HL-60 (cell line): ENCODE measurements around the gene BEST2.

Source experiments
- DNase-seq, 2 experiments: peaks; one replicate each; pipeline ENCODE4 v3.0.0-alpha.2; 2010 to 2020; ENCODE audit warnings: low read depth in 1 of 2, low spot score in 1 of 2
- H3K27ac ChIP-seq: fragments of 250-450 bp; sonication (Bioruptor Pico); replicated peaks from 2 replicates; pipeline ENCODE4 v1.5.1; 2020; ENCODE audit warnings: mild to moderate bottlenecking, moderate library complexity
- H3K27me3 ChIP-seq: fragments of 250-450 bp; sonication (Bioruptor Pico); 2 replicates; pipeline ENCODE4 v1.5.1; 2021; ENCODE audit warnings: mild to moderate bottlenecking, moderate library complexity; ENCODE audit not compliant: insufficient read depth, poor library complexity, severe bottlenecking
- H3K4me3 ChIP-seq: replicated peaks from 2 replicates; pipeline ENCODE4 v1.5.1; 2011; ENCODE audit warnings: mild to moderate bottlenecking, control low read depth, low read length; ENCODE audit not compliant: insufficient read depth
- GABPA ChIP-seq: IDR thresholded peaks from 2 replicates; pipeline ENCODE4 v1.6.1; 2012; ENCODE audit warnings: low read depth
- POLR2AphosphoS5 ChIP-seq: IDR thresholded peaks from 2 replicates; pipeline ENCODE4 v1.6.1; 2012; ENCODE audit warnings: low read depth
- SPI1 ChIP-seq: IDR thresholded peaks from 2 replicates; pipeline ENCODE4 v1.6.1; 2012; ENCODE audit warnings: low read depth, mild to moderate bottlenecking, borderline replicate concordance
- TF ChIP-seq, protein P1 (sequence below): IDR thresholded peaks from 2 replicates; pipeline ENCODE4 v1.6.1; 2012; ENCODE audit warnings: low read depth; ENCODE audit not compliant: insufficient replicate concordance
- TF ChIP-seq, protein P2 (sequence below): IDR thresholded peaks from one replicate; pipeline ENCODE4 v1.5.1; 2011; ENCODE audit warnings: low read length, control low read depth, inconsistent platforms; ENCODE audit not compliant: insufficient read depth

The BEST2 gene

GRCh38 chr19:12789098-12789903 lies 37.7 kb downstream of the BEST2 start:
- peak; percentile 33 for TF ChIP-seq POLR2AphosphoS5
- TF ChIP-seq, protein P1, sequence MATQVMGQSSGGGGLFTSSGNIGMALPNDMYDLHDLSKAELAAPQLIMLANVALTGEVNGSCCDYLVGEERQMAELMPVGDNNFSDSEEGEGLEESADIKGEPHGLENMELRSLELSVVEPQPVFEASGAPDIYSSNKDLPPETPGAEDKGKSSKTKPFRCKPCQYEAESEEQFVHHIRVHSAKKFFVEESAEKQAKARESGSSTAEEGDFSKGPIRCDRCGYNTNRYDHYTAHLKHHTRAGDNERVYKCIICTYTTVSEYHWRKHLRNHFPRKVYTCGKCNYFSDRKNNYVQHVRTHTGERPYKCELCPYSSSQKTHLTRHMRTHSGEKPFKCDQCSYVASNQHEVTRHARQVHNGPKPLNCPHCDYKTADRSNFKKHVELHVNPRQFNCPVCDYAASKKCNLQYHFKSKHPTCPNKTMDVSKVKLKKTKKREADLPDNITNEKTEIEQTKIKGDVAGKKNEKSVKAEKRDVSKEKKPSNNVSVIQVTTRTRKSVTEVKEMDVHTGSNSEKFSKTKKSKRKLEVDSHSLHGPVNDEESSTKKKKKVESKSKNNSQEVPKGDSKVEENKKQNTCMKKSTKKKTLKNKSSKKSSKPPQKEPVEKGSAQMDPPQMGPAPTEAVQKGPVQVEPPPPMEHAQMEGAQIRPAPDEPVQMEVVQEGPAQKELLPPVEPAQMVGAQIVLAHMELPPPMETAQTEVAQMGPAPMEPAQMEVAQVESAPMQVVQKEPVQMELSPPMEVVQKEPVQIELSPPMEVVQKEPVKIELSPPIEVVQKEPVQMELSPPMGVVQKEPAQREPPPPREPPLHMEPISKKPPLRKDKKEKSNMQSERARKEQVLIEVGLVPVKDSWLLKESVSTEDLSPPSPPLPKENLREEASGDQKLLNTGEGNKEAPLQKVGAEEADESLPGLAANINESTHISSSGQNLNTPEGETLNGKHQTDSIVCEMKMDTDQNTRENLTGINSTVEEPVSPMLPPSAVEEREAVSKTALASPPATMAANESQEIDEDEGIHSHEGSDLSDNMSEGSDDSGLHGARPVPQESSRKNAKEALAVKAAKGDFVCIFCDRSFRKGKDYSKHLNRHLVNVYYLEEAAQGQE, result no peak
- no peak for TF ChIP-seq SPI1
- no peak for TF ChIP-seq GABPA
- TF ChIP-seq, protein P2, sequence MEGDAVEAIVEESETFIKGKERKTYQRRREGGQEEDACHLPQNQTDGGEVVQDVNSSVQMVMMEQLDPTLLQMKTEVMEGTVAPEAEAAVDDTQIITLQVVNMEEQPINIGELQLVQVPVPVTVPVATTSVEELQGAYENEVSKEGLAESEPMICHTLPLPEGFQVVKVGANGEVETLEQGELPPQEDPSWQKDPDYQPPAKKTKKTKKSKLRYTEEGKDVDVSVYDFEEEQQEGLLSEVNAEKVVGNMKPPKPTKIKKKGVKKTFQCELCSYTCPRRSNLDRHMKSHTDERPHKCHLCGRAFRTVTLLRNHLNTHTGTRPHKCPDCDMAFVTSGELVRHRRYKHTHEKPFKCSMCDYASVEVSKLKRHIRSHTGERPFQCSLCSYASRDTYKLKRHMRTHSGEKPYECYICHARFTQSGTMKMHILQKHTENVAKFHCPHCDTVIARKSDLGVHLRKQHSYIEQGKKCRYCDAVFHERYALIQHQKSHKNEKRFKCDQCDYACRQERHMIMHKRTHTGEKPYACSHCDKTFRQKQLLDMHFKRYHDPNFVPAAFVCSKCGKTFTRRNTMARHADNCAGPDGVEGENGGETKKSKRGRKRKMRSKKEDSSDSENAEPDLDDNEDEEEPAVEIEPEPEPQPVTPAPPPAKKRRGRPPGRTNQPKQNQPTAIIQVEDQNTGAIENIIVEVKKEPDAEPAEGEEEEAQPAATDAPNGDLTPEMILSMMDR, result no peak
- no peak for DNase-seq
- H3K27me3 ChIP-seq, result no peaks in the 10 kb centered on the region
- H3K4me3 ChIP-seq, result peak overlapping the region; percentile 42
- H3K27ac ChIP-seq, result peak overlapping the region; percentile 95

DNA sequence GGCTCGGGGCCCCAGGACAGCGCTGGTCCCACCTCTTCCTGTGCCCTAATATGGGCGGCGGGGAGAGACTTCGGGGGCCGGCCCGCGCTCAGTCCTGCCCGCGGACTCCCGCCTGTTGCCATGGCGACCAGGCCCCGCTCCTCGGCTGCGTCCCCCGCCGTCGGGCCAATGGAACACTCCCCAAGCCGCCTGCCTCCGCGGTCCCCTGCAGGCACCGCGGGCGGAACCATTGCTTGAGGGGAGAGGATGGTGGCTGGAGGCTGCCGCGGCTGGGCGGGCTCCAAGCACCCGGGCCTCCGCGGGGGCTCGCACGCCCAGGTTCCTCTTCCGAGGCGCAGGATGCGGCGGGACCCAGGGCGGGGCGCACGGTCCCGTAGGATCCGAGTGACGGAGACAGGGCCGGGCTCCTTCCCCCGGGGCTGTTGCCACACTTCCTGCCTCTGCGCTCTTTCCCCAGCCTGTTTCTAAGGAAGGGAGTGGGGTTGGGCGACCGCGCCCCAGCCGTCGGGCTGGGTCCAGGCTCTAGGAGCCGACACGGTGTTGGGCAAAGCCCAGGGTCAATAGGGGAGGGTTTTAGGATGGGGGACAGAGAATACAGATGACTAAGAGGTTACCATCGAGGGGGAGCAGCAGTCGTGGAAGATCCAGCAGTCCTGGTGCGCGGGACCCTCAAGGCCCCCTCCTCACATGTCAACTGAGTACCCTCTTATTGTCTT lies 38.5 kb downstream of the BEST2 start:
- peak; percentile 63 for TF ChIP-seq POLR2AphosphoS5
- TF ChIP-seq, protein P2, result no peak
- peak; percentile 50; the same call in 1 of the 2 replicates for TF ChIP-seq SPI1
- TF ChIP-seq, protein P1, result no peak
- TF ChIP-seq GABPA, result peak; percentile 73
- H3K27me3 ChIP-seq, result no peaks in the 10 kb centered on the region
- peak overlapping the region; percentile 95 for H3K27ac ChIP-seq
- peak overlapping the region; percentile 91 for H3K4me3 ChIP-seq
- DNase-seq, result peak; percentile 99

GRCh38 chr19:12790628-12791344 lies 39.2 kb downstream of the BEST2 start:
- no peaks in the 10 kb centered on the region for H3K27me3 ChIP-seq
- TF ChIP-seq, protein P1, result no peak
- no peak for TF ChIP-seq POLR2AphosphoS5
- peak; percentile 4; the same call in 1 of the 2 replicates for TF ChIP-seq SPI1
- TF ChIP-seq, protein P2, result no peak
- TF ChIP-seq GABPA, result no peak
- peak overlapping the region; percentile 91 for H3K4me3 ChIP-seq
- DNase-seq, result no peak
- peak overlapping the region; percentile 95 for H3K27ac ChIP-seq
